Gastrocnemius medialis (tissue), 4 donors: ENCODE measurements around the gene FNDC10.

ENCODE experiments used
- CTCF ChIP-seq, 5 experiments: fragments of 450-650 bp in 3 of 5; fragments of 200-600 bp in 2 of 5; sonication (generic) in 2 of 5; IDR thresholded peaks in 4 of 5; conservative IDR thresholded peaks in 1 of 5; 1 replicate in 4 of 5; 2 replicates in 1 of 5; pipeline ENCODE4 v1.5.1; 2016 to 2019; ENCODE audit warnings: antibody characterized with exemption in 5 of 5, mild to moderate bottlenecking in 3 of 5, moderate library complexity in 3 of 5
- POLR2A ChIP-seq, 2 donors: fragments of 450-650 bp; IDR thresholded peaks; one replicate each; pipeline ENCODE4 v1.6.1; 2017; ENCODE audit warnings: antibody characterized with exemption in 2 of 2, mild to moderate bottlenecking in 2 of 2, moderate library complexity in 2 of 2

- TF ChIP-seq CTCF (IDR thresholded peaks at IDR 0.05 in 4 of 5, conservative IDR thresholded peaks at IDR 0.05 in 1 of 5): no peak
- no peak for TF ChIP-seq POLR2A (IDR thresholded peaks at IDR 0.05)
Measured at GRCh38 chr1:1596493-1597274, 3.3 kb downstream of the FNDC10 start.
